Liver (tissue), 9 donors: ENCODE data around the gene PRICKLE1. TPM values are rescaled to one million over a fixed set of nuclear protein-coding genes. Genes with fewer than 3 reads are reported as not detected.

Experiments
- DNase-seq: peaks from one replicate; pipeline ENCODE4 v3.0.0-alpha.2; 2017; ENCODE audit warnings: low spot score
- H3K27ac ChIP-seq, 2 donors: one replicate each; pipeline ENCODE4 v1.7.0; 2013; ENCODE audit warnings: inconsistent platforms in 2 of 2, low read length in 2 of 2, control low read depth in 1 of 2, low read depth in 1 of 2, mild to moderate bottlenecking in 1 of 2
- H3K27me3 ChIP-seq, 4 donors: one replicate each; pipeline versions ENCODE4 v1.6.1 to v1.7.0; 2013; ENCODE audit warnings: low read length in 3 of 4, inconsistent platforms in 1 of 4, mild to moderate bottlenecking in 1 of 4, moderate library complexity in 1 of 4; ENCODE audit not compliant: control insufficient read depth in 4 of 4, insufficient read depth in 4 of 4
- H3K36me3 ChIP-seq, 4 donors: one replicate each; pipeline versions ENCODE4 v1.6.1 to v1.7.0; 2013; ENCODE audit warnings: low read length in 3 of 4, mild to moderate bottlenecking in 3 of 4, low read depth in 1 of 4, moderate library complexity in 1 of 4; ENCODE audit not compliant: control insufficient read depth in 4 of 4, insufficient read depth in 3 of 4
- H3K4me1 ChIP-seq, 4 donors: one replicate each; pipeline versions ENCODE4 v1.6.1 to v1.7.0; 2013; ENCODE audit warnings: low read length in 3 of 4, mild to moderate bottlenecking in 3 of 4, moderate library complexity in 1 of 4; ENCODE audit not compliant: control insufficient read depth in 4 of 4, insufficient read depth in 4 of 4
- H3K4me3 ChIP-seq, 3 donors: one replicate each; pipeline versions ENCODE4 v1.6.1 to v1.7.0; 2013; ENCODE audit warnings: low read length in 3 of 3, control low read depth in 1 of 3, low read depth in 1 of 3, mild to moderate bottlenecking in 1 of 3
- H3K9ac ChIP-seq, 2 donors: one replicate each; pipeline ENCODE4 v1.7.0; 2013; ENCODE audit warnings: low read length in 2 of 2, mild to moderate bottlenecking in 2 of 2, moderate library complexity in 2 of 2, control low read depth in 1 of 2, low read depth in 1 of 2
- H3K9me3 ChIP-seq, 4 donors: one replicate each; pipeline versions ENCODE4 v1.6.1 to v1.7.0; 2013; ENCODE audit warnings: low read length in 3 of 4; ENCODE audit not compliant: control insufficient read depth in 4 of 4
- EGR1 ChIP-seq, 2 donors: IDR thresholded peaks; 2 replicates each; pipeline ENCODE4 v1.6.1; 2016 to 2018; ENCODE audit warnings: antibody characterized with exemption in 2 of 2, low read depth in 2 of 2
- FOXA1 ChIP-seq: IDR thresholded peaks from 2 replicates; pipeline ENCODE4 v1.6.1; 2016; ENCODE audit warnings: antibody characterized with exemption
- FOXA2 ChIP-seq: IDR thresholded peaks from 2 replicates; pipeline ENCODE4 v1.6.1; 2016; ENCODE audit warnings: antibody characterized with exemption
- GABPA ChIP-seq, 2 donors: IDR thresholded peaks in 1 of 2; conservative IDR thresholded peaks in 1 of 2; 2 replicates each; pipeline ENCODE4 v1.6.1; 2016; ENCODE audit warnings: antibody characterized with exemption in 2 of 2, mild to moderate bottlenecking in 1 of 2, moderate library complexity in 1 of 2
- HNF4A ChIP-seq, 2 donors: conservative IDR thresholded peaks; 2 replicates each; pipeline ENCODE4 v1.6.1; 2016; ENCODE audit warnings: antibody characterized with exemption in 2 of 2, mild to moderate bottlenecking in 2 of 2
- HNF4G ChIP-seq: IDR thresholded peaks from 2 replicates; pipeline ENCODE4 v1.6.1; 2016; ENCODE audit warnings: antibody characterized with exemption
- JUND ChIP-seq, 2 donors: IDR thresholded peaks; 2 replicates each; pipeline ENCODE4 v1.6.1; 2016; ENCODE audit warnings: antibody characterized with exemption in 2 of 2
- MAX ChIP-seq: IDR thresholded peaks from 2 replicates; pipeline ENCODE4 v1.6.1; 2016; ENCODE audit warnings: antibody characterized with exemption
- NR2F2 ChIP-seq: IDR thresholded peaks from 2 replicates; pipeline ENCODE4 v1.6.1; 2016; ENCODE audit warnings: antibody characterized with exemption
- RAD21 ChIP-seq, 2 donors: IDR thresholded peaks; 2 replicates each; pipeline ENCODE4 v1.6.1; 2016; ENCODE audit warnings: antibody characterized with exemption in 2 of 2, mild to moderate bottlenecking in 2 of 2
- RXRA ChIP-seq, 2 donors: IDR thresholded peaks; 2 replicates each; pipeline ENCODE4 v1.6.1; 2017 to 2018; ENCODE audit warnings: antibody characterized with exemption in 2 of 2, mild to moderate bottlenecking in 1 of 2
- SP1 ChIP-seq: IDR thresholded peaks from 2 replicates; pipeline ENCODE4 v1.6.1; 2018; ENCODE audit warnings: antibody characterized with exemption, mild to moderate bottlenecking
- TAF1 ChIP-seq: conservative IDR thresholded peaks from 2 replicates; pipeline ENCODE4 v1.6.1; 2016; ENCODE audit warnings: antibody characterized with exemption, mild to moderate bottlenecking
- YY1 ChIP-seq: IDR thresholded peaks from 2 replicates; pipeline ENCODE4 v1.6.1; 2016; ENCODE audit warnings: antibody characterized with exemption, mild to moderate bottlenecking
- ZBTB33 ChIP-seq: IDR thresholded peaks from 2 replicates; pipeline ENCODE4 v1.6.1; 2016; ENCODE audit warnings: antibody characterized with exemption
- WGBS: extraction: QIAGEN DNeasy Blood & Tissue Kit; methylation state at CpG from one replicate; pipeline ENCODE4 v1.1.7; 2013; 5-methylcytosine and 5-hydroxymethylcytosine counted together
- polyA plus RNA-seq, 2 donors: library from polyadenylated mRNA; stranded (reverse) in 1 of 2; unstranded in 1 of 2; fragments of 200-250 nt in 1 of 2; fragments of >200 nt in 1 of 2; fragmentation: Nextera tagmentation in 1 of 2; extraction: Ambion mirVana in 1 of 2; gene quantifications; one replicate each; pipeline versions ENCODE4 v1.2.1 to v1.2.3, GENCODE V29; 2013 to 2015
- total RNA-seq, 2 donors: library from RNA; depleted of rRNA; stranded (reverse); fragments of >200 nt; gene quantifications; one replicate each; pipeline ENCODE4 v1.2.3, GENCODE V29; 2014
- TF ChIP-seq, protein P1 (sequence below): IDR thresholded peaks from 2 replicates; pipeline ENCODE4 v1.6.1; 2016; ENCODE audit warnings: antibody characterized with exemption, mild to moderate bottlenecking
- TF ChIP-seq, protein P2 (sequence below): fragments of 150-350 bp; IDR thresholded peaks from 2 replicates; pipeline ENCODE4 v1.5.1; 2017; ENCODE audit warnings: improper control_type of control experiment, low read depth, low read length; ENCODE audit not compliant: missing input control
- TF ChIP-seq, protein P3 (sequence below): IDR thresholded peaks from 2 replicates; pipeline ENCODE4 v1.6.1; 2016; ENCODE audit warnings: antibody characterized with exemption
- donor health status: healthy.
- donor health status: healthy.
- donor health status: healthy.
- donor health status: healthy.
- donor health status: healthy.

PRICKLE1 gene
- total and polyA plus RNA-seq, 4 donors: 0.59 to 5.7 (median 2.2) TPM

GRCh38 chr12:42556917-42557316, 32.6 kb downstream of the PRICKLE1 start:
- 90% methylated on average over 2 of the region's 2 CpGs for WGBS
- TF ChIP-seq SP1: no peak
- no peak for TF ChIP-seq FOXA2
- TF ChIP-seq, protein P1, sequence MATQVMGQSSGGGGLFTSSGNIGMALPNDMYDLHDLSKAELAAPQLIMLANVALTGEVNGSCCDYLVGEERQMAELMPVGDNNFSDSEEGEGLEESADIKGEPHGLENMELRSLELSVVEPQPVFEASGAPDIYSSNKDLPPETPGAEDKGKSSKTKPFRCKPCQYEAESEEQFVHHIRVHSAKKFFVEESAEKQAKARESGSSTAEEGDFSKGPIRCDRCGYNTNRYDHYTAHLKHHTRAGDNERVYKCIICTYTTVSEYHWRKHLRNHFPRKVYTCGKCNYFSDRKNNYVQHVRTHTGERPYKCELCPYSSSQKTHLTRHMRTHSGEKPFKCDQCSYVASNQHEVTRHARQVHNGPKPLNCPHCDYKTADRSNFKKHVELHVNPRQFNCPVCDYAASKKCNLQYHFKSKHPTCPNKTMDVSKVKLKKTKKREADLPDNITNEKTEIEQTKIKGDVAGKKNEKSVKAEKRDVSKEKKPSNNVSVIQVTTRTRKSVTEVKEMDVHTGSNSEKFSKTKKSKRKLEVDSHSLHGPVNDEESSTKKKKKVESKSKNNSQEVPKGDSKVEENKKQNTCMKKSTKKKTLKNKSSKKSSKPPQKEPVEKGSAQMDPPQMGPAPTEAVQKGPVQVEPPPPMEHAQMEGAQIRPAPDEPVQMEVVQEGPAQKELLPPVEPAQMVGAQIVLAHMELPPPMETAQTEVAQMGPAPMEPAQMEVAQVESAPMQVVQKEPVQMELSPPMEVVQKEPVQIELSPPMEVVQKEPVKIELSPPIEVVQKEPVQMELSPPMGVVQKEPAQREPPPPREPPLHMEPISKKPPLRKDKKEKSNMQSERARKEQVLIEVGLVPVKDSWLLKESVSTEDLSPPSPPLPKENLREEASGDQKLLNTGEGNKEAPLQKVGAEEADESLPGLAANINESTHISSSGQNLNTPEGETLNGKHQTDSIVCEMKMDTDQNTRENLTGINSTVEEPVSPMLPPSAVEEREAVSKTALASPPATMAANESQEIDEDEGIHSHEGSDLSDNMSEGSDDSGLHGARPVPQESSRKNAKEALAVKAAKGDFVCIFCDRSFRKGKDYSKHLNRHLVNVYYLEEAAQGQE: no peak
- TF ChIP-seq NR2F2: no peak
- TF ChIP-seq FOXA1: no peak
- TF ChIP-seq, protein P2, sequence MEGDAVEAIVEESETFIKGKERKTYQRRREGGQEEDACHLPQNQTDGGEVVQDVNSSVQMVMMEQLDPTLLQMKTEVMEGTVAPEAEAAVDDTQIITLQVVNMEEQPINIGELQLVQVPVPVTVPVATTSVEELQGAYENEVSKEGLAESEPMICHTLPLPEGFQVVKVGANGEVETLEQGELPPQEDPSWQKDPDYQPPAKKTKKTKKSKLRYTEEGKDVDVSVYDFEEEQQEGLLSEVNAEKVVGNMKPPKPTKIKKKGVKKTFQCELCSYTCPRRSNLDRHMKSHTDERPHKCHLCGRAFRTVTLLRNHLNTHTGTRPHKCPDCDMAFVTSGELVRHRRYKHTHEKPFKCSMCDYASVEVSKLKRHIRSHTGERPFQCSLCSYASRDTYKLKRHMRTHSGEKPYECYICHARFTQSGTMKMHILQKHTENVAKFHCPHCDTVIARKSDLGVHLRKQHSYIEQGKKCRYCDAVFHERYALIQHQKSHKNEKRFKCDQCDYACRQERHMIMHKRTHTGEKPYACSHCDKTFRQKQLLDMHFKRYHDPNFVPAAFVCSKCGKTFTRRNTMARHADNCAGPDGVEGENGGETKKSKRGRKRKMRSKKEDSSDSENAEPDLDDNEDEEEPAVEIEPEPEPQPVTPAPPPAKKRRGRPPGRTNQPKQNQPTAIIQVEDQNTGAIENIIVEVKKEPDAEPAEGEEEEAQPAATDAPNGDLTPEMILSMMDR: no peak
- no peak for TF ChIP-seq JUND (IDR thresholded peaks at IDR 0.05)
- no peak for TF ChIP-seq ZBTB33
- no peak for TF ChIP-seq HNF4G
- TF ChIP-seq, protein P3, sequence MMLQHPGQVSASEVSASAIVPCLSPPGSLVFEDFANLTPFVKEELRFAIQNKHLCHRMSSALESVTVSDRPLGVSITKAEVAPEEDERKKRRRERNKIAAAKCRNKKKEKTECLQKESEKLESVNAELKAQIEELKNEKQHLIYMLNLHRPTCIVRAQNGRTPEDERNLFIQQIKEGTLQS: no peak
- no peak for TF ChIP-seq YY1
- TF ChIP-seq GABPA (IDR thresholded peaks at IDR 0.05 in 1 of 2, conservative IDR thresholded peaks at IDR 0.05 in 1 of 2): no peak
- no peak for TF ChIP-seq RXRA (IDR thresholded peaks at IDR 0.05)
- TF ChIP-seq MAX: no peak
- TF ChIP-seq HNF4A (conservative IDR thresholded peaks at IDR 0.05): no peak
- no peak for TF ChIP-seq RAD21 (IDR thresholded peaks at IDR 0.05)
- no peak for TF ChIP-seq TAF1
- TF ChIP-seq EGR1 (IDR thresholded peaks at IDR 0.05; ENCODE audit: low read depth in 2 of 2): no peak
- H3K27ac ChIP-seq: no peak overlapping the region

More at GRCh38 chr12:42556917-42557316, 32.6 kb downstream of the PRICKLE1 start:
- no peak for DNase-seq
- Histone ChIP-seq H3K4me1 (no peaks in the 10 kb centered on the region), H3K9ac (no peak overlapping the region), H3K9me3 (no peaks in the 10 kb centered on the region), H3K36me3 (no peaks in the 10 kb centered on the region), H3K27me3 (no peaks in the 10 kb centered on the region), H3K4me3 (no peak overlapping the region)
